Liver (tissue), 9 donors: ENCODE measurements around the gene XYLT1. TPM values are rescaled to one million over a fixed set of nuclear protein-coding genes. Genes with fewer than 3 reads are reported as not detected.

Experiments
- DNase-seq: peaks from one replicate; pipeline ENCODE4 v3.0.0-alpha.2; 2017; ENCODE audit warnings: low spot score
- H3K27ac ChIP-seq, 2 donors: one replicate each; pipeline ENCODE4 v1.7.0; 2013; ENCODE audit warnings: inconsistent platforms in 2 of 2, low read length in 2 of 2, control low read depth in 1 of 2, low read depth in 1 of 2, mild to moderate bottlenecking in 1 of 2
- H3K27me3 ChIP-seq, 4 donors: one replicate each; pipeline versions ENCODE4 v1.6.1 to v1.7.0; 2013; ENCODE audit warnings: low read length in 3 of 4, inconsistent platforms in 1 of 4, mild to moderate bottlenecking in 1 of 4, moderate library complexity in 1 of 4; ENCODE audit not compliant: control insufficient read depth in 4 of 4, insufficient read depth in 4 of 4
- H3K36me3 ChIP-seq, 4 donors: one replicate each; pipeline versions ENCODE4 v1.6.1 to v1.7.0; 2013; ENCODE audit warnings: low read length in 3 of 4, mild to moderate bottlenecking in 3 of 4, low read depth in 1 of 4, moderate library complexity in 1 of 4; ENCODE audit not compliant: control insufficient read depth in 4 of 4, insufficient read depth in 3 of 4
- H3K4me1 ChIP-seq, 4 donors: one replicate each; pipeline versions ENCODE4 v1.6.1 to v1.7.0; 2013; ENCODE audit warnings: low read length in 3 of 4, mild to moderate bottlenecking in 3 of 4, moderate library complexity in 1 of 4; ENCODE audit not compliant: control insufficient read depth in 4 of 4, insufficient read depth in 4 of 4
- H3K4me3 ChIP-seq, 3 donors: one replicate each; pipeline versions ENCODE4 v1.6.1 to v1.7.0; 2013; ENCODE audit warnings: low read length in 3 of 3, control low read depth in 1 of 3, low read depth in 1 of 3, mild to moderate bottlenecking in 1 of 3
- H3K9ac ChIP-seq, 2 donors: one replicate each; pipeline ENCODE4 v1.7.0; 2013; ENCODE audit warnings: low read length in 2 of 2, mild to moderate bottlenecking in 2 of 2, moderate library complexity in 2 of 2, control low read depth in 1 of 2, low read depth in 1 of 2
- H3K9me3 ChIP-seq, 4 donors: one replicate each; pipeline versions ENCODE4 v1.6.1 to v1.7.0; 2013; ENCODE audit warnings: low read length in 3 of 4; ENCODE audit not compliant: control insufficient read depth in 4 of 4
- ATF3 ChIP-seq: IDR thresholded peaks from 2 replicates; pipeline ENCODE4 v1.6.1; 2016; ENCODE audit warnings: antibody characterized with exemption
- EGR1 ChIP-seq, 2 donors: IDR thresholded peaks; 2 replicates each; pipeline ENCODE4 v1.6.1; 2016 to 2018; ENCODE audit warnings: antibody characterized with exemption in 2 of 2, low read depth in 2 of 2
- FOXA1 ChIP-seq: IDR thresholded peaks from 2 replicates; pipeline ENCODE4 v1.6.1; 2016; ENCODE audit warnings: antibody characterized with exemption
- FOXA2 ChIP-seq: IDR thresholded peaks from 2 replicates; pipeline ENCODE4 v1.6.1; 2016; ENCODE audit warnings: antibody characterized with exemption
- GABPA ChIP-seq, 2 donors: IDR thresholded peaks in 1 of 2; conservative IDR thresholded peaks in 1 of 2; 2 replicates each; pipeline ENCODE4 v1.6.1; 2016; ENCODE audit warnings: antibody characterized with exemption in 2 of 2, mild to moderate bottlenecking in 1 of 2, moderate library complexity in 1 of 2
- HNF4A ChIP-seq, 2 donors: conservative IDR thresholded peaks; 2 replicates each; pipeline ENCODE4 v1.6.1; 2016; ENCODE audit warnings: antibody characterized with exemption in 2 of 2, mild to moderate bottlenecking in 2 of 2
- HNF4G ChIP-seq: IDR thresholded peaks from 2 replicates; pipeline ENCODE4 v1.6.1; 2016; ENCODE audit warnings: antibody characterized with exemption
- JUND ChIP-seq, 2 donors: IDR thresholded peaks; 2 replicates each; pipeline ENCODE4 v1.6.1; 2016; ENCODE audit warnings: antibody characterized with exemption in 2 of 2
- MAX ChIP-seq: IDR thresholded peaks from 2 replicates; pipeline ENCODE4 v1.6.1; 2016; ENCODE audit warnings: antibody characterized with exemption
- NR2F2 ChIP-seq: IDR thresholded peaks from 2 replicates; pipeline ENCODE4 v1.6.1; 2016; ENCODE audit warnings: antibody characterized with exemption
- RAD21 ChIP-seq, 2 donors: IDR thresholded peaks; 2 replicates each; pipeline ENCODE4 v1.6.1; 2016; ENCODE audit warnings: antibody characterized with exemption in 2 of 2, mild to moderate bottlenecking in 2 of 2
- REST ChIP-seq: IDR thresholded peaks from 2 replicates; pipeline ENCODE4 v1.6.1; 2016; ENCODE audit warnings: antibody characterized with exemption, mild to moderate bottlenecking
- SP1 ChIP-seq: IDR thresholded peaks from 2 replicates; pipeline ENCODE4 v1.6.1; 2018; ENCODE audit warnings: antibody characterized with exemption, mild to moderate bottlenecking
- TAF1 ChIP-seq: conservative IDR thresholded peaks from 2 replicates; pipeline ENCODE4 v1.6.1; 2016; ENCODE audit warnings: antibody characterized with exemption, mild to moderate bottlenecking
- ZBTB33 ChIP-seq: IDR thresholded peaks from 2 replicates; pipeline ENCODE4 v1.6.1; 2016; ENCODE audit warnings: antibody characterized with exemption
- WGBS: extraction: QIAGEN DNeasy Blood & Tissue Kit; methylation state at CpG from one replicate; pipeline ENCODE4 v1.1.7; 2013; 5-methylcytosine and 5-hydroxymethylcytosine counted together
- polyA plus RNA-seq, 2 donors: library from polyadenylated mRNA; stranded (reverse) in 1 of 2; unstranded in 1 of 2; fragments of 200-250 nt in 1 of 2; fragments of >200 nt in 1 of 2; fragmentation: Nextera tagmentation in 1 of 2; extraction: Ambion mirVana in 1 of 2; gene quantifications; one replicate each; pipeline versions ENCODE4 v1.2.1 to v1.2.3, GENCODE V29; 2013 to 2015
- total RNA-seq, 2 donors: library from RNA; depleted of rRNA; stranded (reverse); fragments of >200 nt; gene quantifications; one replicate each; pipeline ENCODE4 v1.2.3, GENCODE V29; 2014
- TF ChIP-seq, protein P1 (sequence below): fragments of 150-350 bp; IDR thresholded peaks from 2 replicates; pipeline ENCODE4 v1.5.1; 2017; ENCODE audit warnings: improper control_type of control experiment, low read depth, low read length; ENCODE audit not compliant: missing input control
- donor health status: healthy.
- donor health status: healthy.
- donor health status: healthy.
- donor health status: healthy.
- donor health status: healthy.

The XYLT1 gene
- total and polyA plus RNA-seq, 4 donors, result 0.25 to 2.3 (median 0.53) TPM

- Histone ChIP-seq H3K36me3 (no peaks in the 10 kb centered on the region), H3K9me3 (no peaks in the 10 kb centered on the region), H3K4me1 (no peaks in the 10 kb centered on the region), H3K27ac (no peak overlapping the region), H3K27me3 (peaks cover 0 to 4% (median 0%) of the 10 kb centered on the region in 4 donors), H3K9ac (no peak overlapping the region), H3K4me3 (no peak overlapping the region)
- no peak for DNase-seq
- TF ChIP-seq HNF4A (conservative IDR thresholded peaks at IDR 0.05) (no peak), SP1 (no peak), NR2F2 (no peak), TAF1 (no peak), EGR1 (IDR thresholded peaks at IDR 0.05; ENCODE audit: low read depth in 2 of 2) (no peak), GABPA (IDR thresholded peaks at IDR 0.05 in 1 of 2, conservative IDR thresholded peaks at IDR 0.05 in 1 of 2) (no peak), RAD21 (IDR thresholded peaks at IDR 0.05) (no peak), FOXA2 (no peak), HNF4G (no peak), FOXA1 (no peak), ZBTB33 (no peak), MAX (no peak)
- TF ChIP-seq, protein P1, sequence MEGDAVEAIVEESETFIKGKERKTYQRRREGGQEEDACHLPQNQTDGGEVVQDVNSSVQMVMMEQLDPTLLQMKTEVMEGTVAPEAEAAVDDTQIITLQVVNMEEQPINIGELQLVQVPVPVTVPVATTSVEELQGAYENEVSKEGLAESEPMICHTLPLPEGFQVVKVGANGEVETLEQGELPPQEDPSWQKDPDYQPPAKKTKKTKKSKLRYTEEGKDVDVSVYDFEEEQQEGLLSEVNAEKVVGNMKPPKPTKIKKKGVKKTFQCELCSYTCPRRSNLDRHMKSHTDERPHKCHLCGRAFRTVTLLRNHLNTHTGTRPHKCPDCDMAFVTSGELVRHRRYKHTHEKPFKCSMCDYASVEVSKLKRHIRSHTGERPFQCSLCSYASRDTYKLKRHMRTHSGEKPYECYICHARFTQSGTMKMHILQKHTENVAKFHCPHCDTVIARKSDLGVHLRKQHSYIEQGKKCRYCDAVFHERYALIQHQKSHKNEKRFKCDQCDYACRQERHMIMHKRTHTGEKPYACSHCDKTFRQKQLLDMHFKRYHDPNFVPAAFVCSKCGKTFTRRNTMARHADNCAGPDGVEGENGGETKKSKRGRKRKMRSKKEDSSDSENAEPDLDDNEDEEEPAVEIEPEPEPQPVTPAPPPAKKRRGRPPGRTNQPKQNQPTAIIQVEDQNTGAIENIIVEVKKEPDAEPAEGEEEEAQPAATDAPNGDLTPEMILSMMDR, result no peak
- 71% methylated on average over 6 of the region's 6 CpGs for WGBS
Measured at GRCh38 chr16:17062676-17063075, 408.1 kb downstream of the XYLT1 start.

GRCh38 chr16:17061326-17061725, 409.4 kb downstream of the XYLT1 start:
- WGBS, result 76% methylated on average over 2 of the region's 2 CpGs
- no peaks in the 10 kb centered on the region for H3K27me3 ChIP-seq
- H3K4me1 ChIP-seq, result no peaks in the 10 kb centered on the region
- H3K9me3 ChIP-seq, result no peaks in the 10 kb centered on the region
- no peaks in the 10 kb centered on the region for H3K36me3 ChIP-seq
- DNase-seq, result no peak
- no peak overlapping the region for H3K9ac ChIP-seq
- H3K27ac ChIP-seq, result no peak overlapping the region
- no peak for TF ChIP-seq MAX
- TF ChIP-seq EGR1 (IDR thresholded peaks at IDR 0.05; ENCODE audit: low read depth in 2 of 2), result no peak
- TF ChIP-seq HNF4G, result no peak
- no peak for TF ChIP-seq TAF1
- TF ChIP-seq FOXA2, result no peak
- no peak for TF ChIP-seq HNF4A (conservative IDR thresholded peaks at IDR 0.05)
- TF ChIP-seq GABPA (IDR thresholded peaks at IDR 0.05 in 1 of 2, conservative IDR thresholded peaks at IDR 0.05 in 1 of 2), result no peak
- no peak for TF ChIP-seq REST
- no peak for TF ChIP-seq NR2F2
- no peak for TF ChIP-seq RAD21 (IDR thresholded peaks at IDR 0.05)
- no peak for TF ChIP-seq ATF3
- TF ChIP-seq, protein P1, result no peak
- no peak for TF ChIP-seq ZBTB33
- TF ChIP-seq SP1, result no peak
- no peak for TF ChIP-seq JUND (IDR thresholded peaks at IDR 0.05)
- H3K4me3 ChIP-seq, result no peak overlapping the region
